H9 (cell line): ENCODE measurements around the gene XRN1. TPM values are rescaled to one million over a fixed set of nuclear protein-coding genes. Genes with fewer than 3 reads are reported as not detected.

Experiments
- DNase-seq: peaks from one replicate; pipeline ENCODE4 v3.0.0-alpha.2; 2017
- H2AFZ ChIP-seq: one replicate; pipeline ENCODE4 v1.6.1; 2013; ENCODE audit warnings: mild to moderate bottlenecking, low read length, control low read depth, moderate library complexity
- H2AK5ac ChIP-seq: 2 replicates; pipeline ENCODE4 v1.6.1; 2013; ENCODE audit warnings: low read length, control low read depth, mixed read lengths; ENCODE audit not compliant: insufficient read length
- H2BK120ac ChIP-seq: one replicate; pipeline ENCODE4 v1.6.1; 2013; ENCODE audit warnings: low read depth, mild to moderate bottlenecking, low read length, control low read depth, inconsistent platforms; ENCODE audit not compliant: poor library complexity, severe bottlenecking
- H2BK12ac ChIP-seq: 2 replicates; pipeline ENCODE4 v1.6.1; 2013; ENCODE audit warnings: low read length, control low read depth, mixed read lengths, low read depth; ENCODE audit not compliant: insufficient read length
- H2BK15ac ChIP-seq: 2 replicates; pipeline ENCODE4 v1.6.1; 2013; ENCODE audit warnings: low read depth, low read length, control low read depth
- H2BK20ac ChIP-seq: one replicate; pipeline ENCODE4 v1.6.1; 2013; ENCODE audit warnings: low read depth, mild to moderate bottlenecking, low read length, control low read depth, inconsistent platforms; ENCODE audit not compliant: poor library complexity, severe bottlenecking
- H2BK5ac ChIP-seq: 2 replicates; pipeline ENCODE4 v1.6.1; 2013; ENCODE audit warnings: low read length, control low read depth, mixed read lengths; ENCODE audit not compliant: insufficient read length
- H3K14ac ChIP-seq: 2 replicates; pipeline ENCODE4 v1.6.1; 2013; ENCODE audit warnings: low read length, control low read depth; ENCODE audit not compliant: insufficient read depth
- H3K18ac ChIP-seq: 2 replicates; pipeline ENCODE4 v1.6.1; 2013; ENCODE audit warnings: low read depth, mild to moderate bottlenecking, mixed read lengths, low read length, control low read depth; ENCODE audit not compliant: insufficient read length
- H3K23ac ChIP-seq: 2 replicates; pipeline ENCODE4 v1.6.1; 2013; ENCODE audit warnings: low read length, control low read depth, mixed read lengths, low read depth; ENCODE audit not compliant: insufficient read length
- H3K23me2 ChIP-seq: 2 replicates; pipeline ENCODE4 v1.6.1; 2013; ENCODE audit warnings: low read depth, mild to moderate bottlenecking, mixed read lengths, low read length, control low read depth; ENCODE audit not compliant: insufficient read length, poor library complexity, severe bottlenecking
- H3K27ac ChIP-seq: 2 replicates; pipeline ENCODE4 v1.5.1; 2013; ENCODE audit warnings: low read length, control low read depth, mixed read lengths, low read depth; ENCODE audit not compliant: insufficient read length
- H3K27me3 ChIP-seq: 2 replicates; pipeline ENCODE4 v1.6.1; 2013; ENCODE audit warnings: low read length, control low read depth, inconsistent platforms; ENCODE audit not compliant: insufficient read depth
- H3K4ac ChIP-seq: 2 replicates; pipeline ENCODE4 v1.6.1; 2013; ENCODE audit warnings: low read depth, mild to moderate bottlenecking, control low read depth, inconsistent platforms, low read length, moderate library complexity
- H3K4me1 ChIP-seq: 2 replicates; pipeline ENCODE4 v1.6.1; 2013; ENCODE audit warnings: low read length, control low read depth, inconsistent platforms; ENCODE audit not compliant: insufficient read depth
- H3K4me2 ChIP-seq: 2 replicates; pipeline ENCODE4 v1.6.1; 2013; ENCODE audit warnings: low read length, control low read depth, mixed read lengths; ENCODE audit not compliant: insufficient read length, insufficient read depth
- H3K56ac ChIP-seq: 2 replicates; pipeline ENCODE4 v1.6.1; 2013; ENCODE audit warnings: low read depth, mild to moderate bottlenecking, mixed read lengths, low read length, control low read depth; ENCODE audit not compliant: insufficient read length
- H3K79me1 ChIP-seq: 2 replicates; pipeline ENCODE4 v1.6.1; 2013; ENCODE audit warnings: low read depth, mild to moderate bottlenecking, moderate library complexity, low read length, control low read depth, inconsistent platforms; ENCODE audit not compliant: insufficient read depth, poor library complexity, severe bottlenecking
- H3K79me2 ChIP-seq: 2 replicates; pipeline ENCODE4 v1.6.1; 2013; ENCODE audit warnings: low read length, control low read depth, inconsistent platforms; ENCODE audit not compliant: insufficient read depth
- H3K9ac ChIP-seq: 2 replicates; pipeline ENCODE4 v1.6.1; 2013; ENCODE audit warnings: low read length, control low read depth, mixed read lengths; ENCODE audit not compliant: insufficient read length; ENCODE audit errors: extremely low read depth
- H3K9me3 ChIP-seq: one replicate; pipeline ENCODE4 v1.6.1; 2013; ENCODE audit warnings: low read depth, low read length, inconsistent platforms; ENCODE audit not compliant: control insufficient read depth
- H3T11ph ChIP-seq: one replicate; pipeline ENCODE4 v1.6.1; 2013; ENCODE audit warnings: mild to moderate bottlenecking, low read length, control low read depth, inconsistent platforms
- H4K20me1 ChIP-seq: one replicate; pipeline ENCODE4 v1.6.1; 2013; ENCODE audit not compliant: control insufficient read depth, insufficient read length, insufficient read depth
- H4K5ac ChIP-seq: 2 replicates; pipeline ENCODE4 v1.6.1; 2013; ENCODE audit warnings: low read depth, mild to moderate bottlenecking, mixed read lengths, low read length, control low read depth; ENCODE audit not compliant: insufficient read length
- H4K8ac ChIP-seq: replicated peaks from 2 replicates; pipeline ENCODE4 v1.6.1; 2013; ENCODE audit warnings: low read length, control low read depth, mixed read lengths, low read depth; ENCODE audit not compliant: insufficient read length
- H4K91ac ChIP-seq: 2 replicates; pipeline ENCODE4 v1.6.1; 2013; ENCODE audit warnings: low read depth, mild to moderate bottlenecking, moderate library complexity, mixed read lengths, low read length, control low read depth; ENCODE audit not compliant: insufficient read length
- H3K27ac Mint-ChIP-seq, 3 experiments: 2 replicates in 2 of 3; 3 replicates in 1 of 3; pipeline ENCODE4 v1.8.0; 2020 to 2021; ENCODE audit warnings: mixed read lengths in 3 of 3, mild to moderate bottlenecking in 1 of 3, moderate library complexity in 1 of 3
- H3K27me3 Mint-ChIP-seq: 2 replicates; pipeline ENCODE4 v1.8.0; 2021; ENCODE audit warnings: low read depth, mild to moderate bottlenecking, moderate library complexity, mixed read lengths
- H3K36me3 Mint-ChIP-seq, 3 experiments: 2 replicates in 2 of 3; 3 replicates in 1 of 3; pipeline ENCODE4 v1.8.0; 2020 to 2021; ENCODE audit warnings: low read depth in 3 of 3, mixed read lengths in 3 of 3; ENCODE audit not compliant: insufficient read depth in 1 of 3
- H3K4me1 Mint-ChIP-seq, 2 experiments: 2 replicates each; pipeline ENCODE4 v1.8.0; 2020; ENCODE audit warnings: mixed read lengths in 2 of 2
- H3K4me3 Mint-ChIP-seq, 2 experiments: 2 replicates in 1 of 2; 3 replicates in 1 of 2; pipeline ENCODE4 v1.8.0; 2020 to 2021; ENCODE audit warnings: mild to moderate bottlenecking in 2 of 2, mixed read lengths in 2 of 2, moderate library complexity in 1 of 2
- H3K9me3 Mint-ChIP-seq, 2 experiments: 2 replicates in 1 of 2; 3 replicates in 1 of 2; pipeline ENCODE4 v1.8.0; 2020; ENCODE audit warnings: mild to moderate bottlenecking in 2 of 2, mixed read lengths in 2 of 2, moderate library complexity in 1 of 2
- CTCF ChIP-seq: fragments of 200-600 bp; sonication (generic); conservative IDR thresholded peaks from 3 replicates; pipeline ENCODE4 v1.8.0; 2021; ENCODE audit warnings: antibody characterized with exemption, mild to moderate bottlenecking
- WGBS: extraction: QIAGEN DNeasy Blood & Tissue Kit; methylation state at CpG from one replicate; pipeline ENCODE4 v1.1.7; 2013; ENCODE audit warnings: missing lambda C conversion rate, low lambda C conversion rate, mixed read lengths; ENCODE audit not compliant: insufficient read length; ENCODE audit errors: extremely low coverage; 5-methylcytosine and 5-hydroxymethylcytosine counted together
- total RNA-seq: library from RNA; stranded (reverse); gene quantifications from 2 replicates; pipeline ENCODE4 v1.2.1, GENCODE V29; 2021

Gene XRN1
- total RNA-seq, 1 experiment from 2014 or later = 15.0 TPM

- no peaks in the 10 kb centered on the region for H3K23me2 ChIP-seq
- no peak overlapping the region for H2AK5ac ChIP-seq
- H3K4me3 Mint-ChIP-seq = no peak overlapping the region
- no peak overlapping the region for H4K5ac ChIP-seq
- H3K27me3 Mint-ChIP-seq = peaks cover 1% of the 10 kb centered on the region; the same call in 1 of the 2 replicates
- no peak overlapping the region for H3T11ph ChIP-seq
- no peak overlapping the region for H2AFZ ChIP-seq
- no peak overlapping the region for H3K14ac ChIP-seq
- H4K8ac ChIP-seq = no peak overlapping the region
- no peak overlapping the region for H3K56ac ChIP-seq
- no peak overlapping the region for H3K27ac ChIP-seq
- no peaks in the 10 kb centered on the region for H3K4me1 Mint-ChIP-seq
- H4K91ac ChIP-seq = no peak overlapping the region
- H3K27me3 ChIP-seq = no peaks in the 10 kb centered on the region
- no peak overlapping the region for H2BK120ac ChIP-seq
- DNase-seq = no peak
- no peaks in the 10 kb centered on the region for H3K4me1 ChIP-seq
- no peaks in the 10 kb centered on the region for H3K79me1 ChIP-seq
- peaks cover 52 to 53% of the 10 kb centered on the region in 2 experiments for H3K9me3 Mint-ChIP-seq
- no peak overlapping the region for H3K23ac ChIP-seq
- H3K36me3 Mint-ChIP-seq = peaks cover 52 to 72% (median 72%) of the 10 kb centered on the region in 3 experiments
- H3K18ac ChIP-seq = no peak overlapping the region
- no CpG with 5 or more reads among the region's 2 CpGs for WGBS
- H2BK12ac ChIP-seq = no peak overlapping the region
- no peak overlapping the region for H2BK15ac ChIP-seq
- no peak overlapping the region for H3K27ac Mint-ChIP-seq
- H4K20me1 ChIP-seq = no peaks in the 10 kb centered on the region
- no peak overlapping the region for H3K9ac ChIP-seq
- no peak overlapping the region for H2BK5ac ChIP-seq
- TF ChIP-seq CTCF = no peak
- H2BK20ac ChIP-seq = no peak overlapping the region
- H3K79me2 ChIP-seq = no peaks in the 10 kb centered on the region
- H3K4ac ChIP-seq = no peak overlapping the region
- H3K4me2 ChIP-seq = no peak overlapping the region
- peaks cover 19% of the 10 kb centered on the region for H3K9me3 ChIP-seq
These were observed 33.4 kb upstream of the XRN1 start for GRCh38 chr3:142481196-142481595.
